GM19035 (cell line): Measurements from ENCODE around the gene CD300E.
"Not testable (repeated sequence)": the region's sequence is repeated elsewhere in the genome, so short reads cannot be mapped to it uniquely, and the experiment has no call there.

Source experiments
- ATAC-seq: cut with Tn5 transposase; IDR thresholded peaks from one replicate; pipeline ENCODE4 v1.9.1; 2021; ENCODE audit not compliant: unreplicated experiment

CD300E gene

GRCh38 chr17:74636541-74637085, 13.1 kb upstream of the CD300E start:
- ATAC-seq, result not testable (repeated sequence)

GRCh38 chr17:74635418-74635817, 11.9 kb upstream of the CD300E start:
- no peak for ATAC-seq

GRCh38 chr17:74633326-74633725, 9.8 kb upstream of the CD300E start:
- ATAC-seq, result no peak

- ATAC-seq, result no peak
Measured at GRCh38 chr17:74632617-74633016, 9.1 kb upstream of the CD300E start.

GRCh38 chr17:74631468-74632450, 8.2 kb upstream of the CD300E start:
- no peak for ATAC-seq

GRCh38 chr17:74630251-74630650, 6.7 kb upstream of the CD300E start:
- not testable (repeated sequence) for ATAC-seq

- ATAC-seq, result no peak
Measured at GRCh38 chr17:74625661-74626060, 2.1 kb upstream of the CD300E start.

- ATAC-seq, result no peak
Measured at GRCh38 chr17:74624131-74624530, 593 bp upstream of the CD300E start.

- no peak for ATAC-seq
Measured at GRCh38 chr17:74619077-74619673, 4.4 kb downstream of the CD300E start.

- no peak for ATAC-seq
Measured at GRCh38 chr17:74618451-74618850, 5.1 kb downstream of the CD300E start.

- ATAC-seq, result no peak
Measured at GRCh38 chr17:74616696-74617095, 6.8 kb downstream of the CD300E start.

- no peak for ATAC-seq
Measured at GRCh38 chr17:74612046-74612445, 11.5 kb downstream of the CD300E start.

GRCh38 chr17:74610108-74610507, 13.4 kb downstream of the CD300E start:
- no peak for ATAC-seq

- no peak for ATAC-seq
Measured at GRCh38 chr17:74608511-74608910, 15.0 kb downstream of the CD300E start.

- no peak for ATAC-seq
Measured at GRCh38 chr17:74607221-74607620, 16.3 kb downstream of the CD300E start.

GRCh38 chr17:74606050-74606449, 17.5 kb downstream of the CD300E start:
- no peak for ATAC-seq

GRCh38 chr17:74605361-74605760, 18.2 kb downstream of the CD300E start:
- no peak for ATAC-seq

- ATAC-seq, result no peak
Measured at GRCh38 chr17:74604761-74605160, 18.8 kb downstream of the CD300E start.

GRCh38 chr17:74604200-74604599, 19.3 kb downstream of the CD300E start:
- no peak for ATAC-seq

GRCh38 chr17:74603746-74604145, 19.8 kb downstream of the CD300E start:
- ATAC-seq, result no peak

- ATAC-seq, result no peak
Measured at GRCh38 chr17:74603037-74603635, 20.4 kb downstream of the CD300E start.
